ENCODE results near the gene FKBP5. TPM values are rescaled to one million over a fixed set of nuclear protein-coding genes. Genes with fewer than 3 reads are reported as not detected.
"Not testable (repeated sequence)": the region's sequence is repeated elsewhere in the genome, so short reads cannot be mapped to it uniquely, and the experiment has no call there.

The FKBP5 gene
- 10 to 100 TPM in 1 of 2 donors, 1 to 10 TPM in 1; 9.8 to 19.9 TPM for total RNA-seq
- 1 to 10 TPM; 6.9 to 9.3 TPM for polyA plus RNA-seq (ENCODE audit: insufficient read length in 2 of 2)
- long read RNA-seq, donor 1, partial matches to known transcripts, result 0 of 1 reads
- long read RNA-seq, donor 1, other reads (novel, unspliced or antisense), result 0 of 1 reads
- long read RNA-seq, donor 2, partial matches to known transcripts, result 0 of 1 reads
- long read RNA-seq, donor 2, other reads (novel, unspliced or antisense), result 0 of 1 reads
- long read RNA-seq, donor 3, partial matches to known transcripts, result 0 of 2 reads
- long read RNA-seq, donor 3, other reads (novel, unspliced or antisense), result 0 of 2 reads
- long read RNA-seq, donor 4, partial matches to known transcripts, result 35 of 37 reads
- long read RNA-seq, donor 4, other reads (novel, unspliced or antisense), result 0 of 37 reads

- 2% methylated on average over 71 of the region's 80 CpGs for WGBS (ENCODE audit: insufficient coverage)
- Histone ChIP-seq H3K9me3 (ENCODE audit: control insufficient read depth, insufficient read depth, low read length) (no peaks in the 10 kb centered on the region), H3K36me3 (ENCODE audit: control insufficient read depth, insufficient read depth, low read length) (no peaks in the 10 kb centered on the region), H3K4me3 (ENCODE audit: low read depth, low read length) (peak within 1 kb of the TSS; percentile 58), H3K27me3 (ENCODE audit: control insufficient read depth, insufficient read depth, low read length) (peaks cover 13% of the 10 kb centered on the region), H3K4me1 (ENCODE audit: control insufficient read depth, insufficient read depth, low read length) (peaks cover 11% of the 10 kb centered on the region), H3K27ac (ENCODE audit: low read depth, low read length) (peak within 1 kb of the TSS; percentile 69)
- DNase-seq (ENCODE audit: low read depth in 4 of 6, low spot score in 6 of 6), result peak in 4 of 6 donors; percentile 48 to 90 (median 66)
Observed at GRCh38 chr6:35688605-35689322, at the start of gene FKBP5. TSS of gene FKBP5 (minus strand) at chr6:35688915. CDS start at chr6:35642824, 46,091 bp downstream.

GRCh38 chr6:35737413-35738211 lies 48.9 kb upstream of the FKBP5 start:
- no peak overlapping the region for H3K27ac ChIP-seq (ENCODE audit: low read depth, low read length)
- no peaks in the 10 kb centered on the region for H3K36me3 ChIP-seq (ENCODE audit: control insufficient read depth, insufficient read depth, low read length)
- H3K4me3 ChIP-seq (ENCODE audit: low read depth, low read length), result no peak overlapping the region
- H3K4me1 ChIP-seq (ENCODE audit: control insufficient read depth, insufficient read depth, low read length), result peaks cover 15% of the 10 kb centered on the region
- H3K27me3 ChIP-seq (ENCODE audit: control insufficient read depth, insufficient read depth, low read length), result no peaks in the 10 kb centered on the region
- 86% methylated on average over 11 of the region's 16 CpGs for WGBS (ENCODE audit: insufficient coverage)
- no peaks in the 10 kb centered on the region for H3K9me3 ChIP-seq (ENCODE audit: control insufficient read depth, insufficient read depth, low read length)
- DNase-seq (ENCODE audit: low read depth in 4 of 6, low spot score in 6 of 6), result peak in 3 of 6 donors; percentile 48 to 95 (median 90)

- H3K27me3 ChIP-seq (ENCODE audit: control insufficient read depth, insufficient read depth, low read length), result no peaks in the 10 kb centered on the region
- no peak within 1 kb of the TSS for H3K4me3 ChIP-seq (ENCODE audit: low read depth, low read length)
- no peaks in the 10 kb centered on the region for H3K9me3 ChIP-seq (ENCODE audit: control insufficient read depth, insufficient read depth, low read length)
- no peak for DNase-seq (ENCODE audit: low read depth in 4 of 6, low spot score in 6 of 6)
- H3K4me1 ChIP-seq (ENCODE audit: control insufficient read depth, insufficient read depth, low read length), result peaks cover 22% of the 10 kb centered on the region
- no peak within 1 kb of the TSS for H3K27ac ChIP-seq (ENCODE audit: low read depth, low read length)
- no peaks in the 10 kb centered on the region for H3K36me3 ChIP-seq (ENCODE audit: control insufficient read depth, insufficient read depth, low read length)
- 92% methylated on average over 10 of the region's 10 CpGs for WGBS (ENCODE audit: insufficient coverage)
Observed at GRCh38 chr6:35736982-35737412, 48.3 kb upstream of the FKBP5 start, which contains the start of gene ARMC12. TSS of gene ARMC12 (plus strand) at chr6:35737032. CDS start at chr6:35737109, 77 bp downstream.

GRCh38 chr6:35736253-35736894 lies 47.7 kb upstream of the FKBP5 start:
- H3K36me3 ChIP-seq (ENCODE audit: control insufficient read depth, insufficient read depth, low read length), result no peaks in the 10 kb centered on the region
- no peak overlapping the region for H3K27ac ChIP-seq (ENCODE audit: low read depth, low read length)
- peaks cover 26% of the 10 kb centered on the region for H3K4me1 ChIP-seq (ENCODE audit: control insufficient read depth, insufficient read depth, low read length)
- H3K27me3 ChIP-seq (ENCODE audit: control insufficient read depth, insufficient read depth, low read length), result no peaks in the 10 kb centered on the region
- 83% methylated on average over 1 of the region's 8 CpGs for WGBS (ENCODE audit: insufficient coverage)
- DNase-seq (ENCODE audit: low read depth in 4 of 6, low spot score in 6 of 6), result peak in 3 of 6 donors; percentile 54 to 91 (median 88)
- H3K4me3 ChIP-seq (ENCODE audit: low read depth, low read length), result no peak overlapping the region
- no peaks in the 10 kb centered on the region for H3K9me3 ChIP-seq (ENCODE audit: control insufficient read depth, insufficient read depth, low read length)

GRCh38 chr6:35735452-35735851 lies 46.7 kb upstream of the FKBP5 start:
- Histone ChIP-seq H3K27me3 (ENCODE audit: control insufficient read depth, insufficient read depth, low read length) (no peaks in the 10 kb centered on the region), H3K27ac (ENCODE audit: low read depth, low read length) (no peak overlapping the region), H3K9me3 (ENCODE audit: control insufficient read depth, insufficient read depth, low read length) (no peaks in the 10 kb centered on the region), H3K4me3 (ENCODE audit: low read depth, low read length) (no peak overlapping the region), H3K4me1 (ENCODE audit: control insufficient read depth, insufficient read depth, low read length) (peaks cover 28% of the 10 kb centered on the region), H3K36me3 (ENCODE audit: control insufficient read depth, insufficient read depth, low read length) (no peaks in the 10 kb centered on the region)
- no peak for DNase-seq (ENCODE audit: low read depth in 4 of 6, low spot score in 6 of 6)
- 92% methylated on average over 3 of the region's 3 CpGs for WGBS (ENCODE audit: insufficient coverage)

- DNase-seq (ENCODE audit: low read depth in 4 of 6, low spot score in 6 of 6), result not testable (repeated sequence)
- H3K4me1 ChIP-seq (ENCODE audit: control insufficient read depth, insufficient read depth, low read length), result peaks cover 28% of the 10 kb centered on the region
Observed at GRCh38 chr6:35734319-35734718, 45.6 kb upstream of the FKBP5 start.

GRCh38 chr6:35733633-35734032 lies 44.9 kb upstream of the FKBP5 start:
- no peak for DNase-seq (ENCODE audit: low read depth in 4 of 6, low spot score in 6 of 6)

More at GRCh38 chr6:35734319-35734718, 45.6 kb upstream of the FKBP5 start:
- not testable (repeated sequence) for H3K27ac ChIP-seq (ENCODE audit: low read depth, low read length); H3K27me3 ChIP-seq (ENCODE audit: control insufficient read depth, insufficient read depth, low read length); H3K4me3 ChIP-seq (ENCODE audit: low read depth, low read length); H3K9me3 ChIP-seq (ENCODE audit: control insufficient read depth, insufficient read depth, low read length); H3K36me3 ChIP-seq (ENCODE audit: control insufficient read depth, insufficient read depth, low read length)
- WGBS (ENCODE audit: insufficient coverage), result 91% methylated on average over 10 of the region's 12 CpGs

GRCh38 chr6:35731736-35732532 lies 43.2 kb upstream of the FKBP5 start:
- no peaks in the 10 kb centered on the region for H3K36me3 ChIP-seq (ENCODE audit: control insufficient read depth, insufficient read depth, low read length)
- WGBS (ENCODE audit: insufficient coverage), result under 1% methylated on average over 49 of the region's 61 CpGs
- peak overlapping the region; percentile 84 for H3K4me3 ChIP-seq (ENCODE audit: low read depth, low read length)
- no peaks in the 10 kb centered on the region for H3K27me3 ChIP-seq (ENCODE audit: control insufficient read depth, insufficient read depth, low read length)
- DNase-seq (ENCODE audit: low read depth in 4 of 6, low spot score in 6 of 6), result peak in 5 of 6 donors; percentile 59 to 94 (median 73)
- H3K9me3 ChIP-seq (ENCODE audit: control insufficient read depth, insufficient read depth, low read length), result no peaks in the 10 kb centered on the region
- H3K27ac ChIP-seq (ENCODE audit: low read depth, low read length), result peak overlapping the region; percentile 95
- peaks cover 42% of the 10 kb centered on the region for H3K4me1 ChIP-seq (ENCODE audit: control insufficient read depth, insufficient read depth, low read length)

More at GRCh38 chr6:35733633-35734032, 44.9 kb upstream of the FKBP5 start:
- no peaks in the 10 kb centered on the region for H3K36me3 ChIP-seq (ENCODE audit: control insufficient read depth, insufficient read depth, low read length)
- H3K27me3 ChIP-seq (ENCODE audit: control insufficient read depth, insufficient read depth, low read length), result no peaks in the 10 kb centered on the region
- WGBS (ENCODE audit: insufficient coverage), result 100% methylated on average over 3 of the region's 8 CpGs
- H3K27ac ChIP-seq (ENCODE audit: low read depth, low read length), result no peak overlapping the region
- no peak overlapping the region for H3K4me3 ChIP-seq (ENCODE audit: low read depth, low read length)
- H3K4me1 ChIP-seq (ENCODE audit: control insufficient read depth, insufficient read depth, low read length), result peaks cover 33% of the 10 kb centered on the region
- H3K9me3 ChIP-seq (ENCODE audit: control insufficient read depth, insufficient read depth, low read length), result no peaks in the 10 kb centered on the region

All from spinal cord (tissue), 10 donors.